Uterus (tissue), 2 donors: ENCODE measurements around the gene CXCR6.

Experiments
- CTCF ChIP-seq, 4 experiments: fragments of 200-600 bp in 2 of 4; fragments of 450-650 bp in 2 of 4; sonication (generic) in 2 of 4; IDR thresholded peaks; one replicate each; pipeline ENCODE4 v1.5.1; 2016 to 2019; ENCODE audit warnings: antibody characterized with exemption in 4 of 4, mild to moderate bottlenecking in 2 of 4, moderate library complexity in 1 of 4
- POLR2A ChIP-seq, 2 donors: fragments of 450-650 bp; IDR thresholded peaks; one replicate each; pipeline ENCODE4 v1.6.1; 2016; ENCODE audit warnings: antibody characterized with exemption in 2 of 2, mild to moderate bottlenecking in 1 of 2, moderate library complexity in 1 of 2

- TF ChIP-seq POLR2A (IDR thresholded peaks at IDR 0.05) = no peak
- no peak for TF ChIP-seq CTCF (IDR thresholded peaks at IDR 0.05)
These were observed 5.2 kb upstream of the CXCR6 start for GRCh38 chr3:45938043-45938435.
